Measurements from ENCODE around the gene RSPH9.
A peak's percentile ranks its signal among the peaks of the same experiment; 100 is the strongest.
"Not testable (repeated sequence)": the region's sequence is repeated elsewhere in the genome, so short reads cannot be mapped to it uniquely, and the experiment has no call there.

Gene RSPH9

GRCh38 chr6:43636308-43636659 is 8.6 kb upstream of the RSPH9 start:
- Mint-ChIP-seq H3K4me3 (peak overlapping the region; percentile 94 to 99), H3K9me3 (no peaks in the 10 kb centered on the region), H3K4me1 (peaks cover 26 to 43% of the 10 kb centered on the region in 2 donors), H3K36me3 (peaks cover 20 to 30% of the 10 kb centered on the region in 2 donors), H3K27me3 (no peaks in the 10 kb centered on the region), H3K27ac (peak overlapping the region; percentile 94)
- ATAC-seq (replicated peaks) = peak; percentile 17 to 22
- DNase-seq = no peak

DNA sequence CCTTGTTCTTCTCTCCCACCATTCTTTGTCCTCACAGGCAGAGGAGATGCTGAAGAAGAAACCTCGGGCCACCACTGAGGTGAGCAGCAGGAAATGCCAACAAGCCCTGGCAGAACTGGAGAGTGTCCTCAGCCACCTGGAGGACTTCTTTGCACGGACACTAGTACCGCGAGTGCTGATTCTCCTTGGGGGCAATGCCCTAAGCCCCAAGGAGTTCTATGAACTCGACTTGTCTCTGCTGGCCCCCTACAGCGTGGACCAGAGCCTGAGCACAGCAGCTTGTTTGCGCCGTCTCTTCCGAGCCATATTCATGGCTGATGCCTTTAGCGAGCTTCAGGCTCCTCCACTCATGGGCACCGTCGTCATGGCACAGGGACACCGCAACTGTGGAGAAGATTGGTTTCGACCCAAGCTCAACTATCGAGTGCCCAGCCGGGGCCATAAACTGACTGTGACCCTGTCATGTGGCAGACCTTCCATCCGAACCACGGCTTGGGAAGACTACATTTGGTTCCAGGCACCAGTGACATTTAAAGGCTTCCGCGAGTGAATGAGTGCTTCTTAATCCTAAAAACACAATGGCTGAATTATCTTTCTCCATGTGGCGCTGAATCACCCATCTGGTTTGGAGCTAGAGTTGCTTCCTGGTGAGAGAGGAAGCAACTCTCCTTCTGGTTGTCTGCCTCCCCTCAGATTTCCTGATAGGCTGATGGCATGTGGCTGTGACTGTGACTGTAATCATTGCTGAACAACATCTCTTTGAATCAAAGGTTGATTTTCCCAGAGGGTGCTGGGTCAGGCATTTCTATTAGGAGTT is 4.6 kb upstream of the RSPH9 start:
- peaks cover 25 to 39% of the 10 kb centered on the region in 2 donors for H3K4me1 Mint-ChIP-seq
- H3K4me3 Mint-ChIP-seq = no peak overlapping the region
- DNase-seq (no peak), ATAC-seq (replicated peaks) (no peak)
- H3K27me3 Mint-ChIP-seq = no peaks in the 10 kb centered on the region
- no peaks in the 10 kb centered on the region for H3K9me3 Mint-ChIP-seq
- H3K36me3 Mint-ChIP-seq = peaks cover 23 to 41% of the 10 kb centered on the region in 2 donors
- no peak overlapping the region for H3K27ac Mint-ChIP-seq

GRCh38 chr6:43645613-43645964 is 753 bp downstream of the RSPH9 start:
- DNase-seq = no peak
- ATAC-seq (replicated peaks) = peak; percentile 20 to 31
- Mint-ChIP-seq H3K27ac (peak overlapping the region; percentile 25), H3K4me1 (peaks cover 7 to 10% of the 10 kb centered on the region in 2 donors), H3K27me3 (no peaks in the 10 kb centered on the region), H3K36me3 (peaks cover 8 to 13% of the 10 kb centered on the region in 2 donors), H3K4me3 (peak overlapping the region; percentile 82 to 88), H3K9me3 (no peaks in the 10 kb centered on the region)

- Mint-ChIP-seq H3K27ac (no peak overlapping the region), H3K36me3 (peaks cover 0 to 5% of the 10 kb centered on the region in 2 donors), H3K9me3 (no peaks in the 10 kb centered on the region), H3K4me3 (no peak overlapping the region), H3K27me3 (no peaks in the 10 kb centered on the region), H3K4me1 (peaks cover 4 to 10% of the 10 kb centered on the region in 2 donors)
- DNase-seq (no peak), ATAC-seq (replicated peaks) (no peak)
Observed at GRCh38 chr6:43647613-43648012, 2.8 kb downstream of the RSPH9 start.

- no peak for ATAC-seq (replicated peaks)
- Mint-ChIP-seq H3K27ac (no peak overlapping the region), H3K9me3 (no peaks in the 10 kb centered on the region), H3K4me3 (no peak overlapping the region), H3K27me3 (no peaks in the 10 kb centered on the region), H3K4me1 (peaks cover 4 to 10% of the 10 kb centered on the region in 2 donors), H3K36me3 (no peaks in the 10 kb centered on the region)
- no peak for DNase-seq
Observed at GRCh38 chr6:43648248-43648647, 3.4 kb downstream of the RSPH9 start.

GRCh38 chr6:43652822-43653221 is 8.0 kb downstream of the RSPH9 start:
- ATAC-seq (replicated peaks); H3K4me3 Mint-ChIP-seq; H3K9me3 Mint-ChIP-seq; H3K36me3 Mint-ChIP-seq; H3K27me3 Mint-ChIP-seq; DNase-seq; H3K4me1 Mint-ChIP-seq; H3K27ac Mint-ChIP-seq: not testable (repeated sequence)

DNA sequence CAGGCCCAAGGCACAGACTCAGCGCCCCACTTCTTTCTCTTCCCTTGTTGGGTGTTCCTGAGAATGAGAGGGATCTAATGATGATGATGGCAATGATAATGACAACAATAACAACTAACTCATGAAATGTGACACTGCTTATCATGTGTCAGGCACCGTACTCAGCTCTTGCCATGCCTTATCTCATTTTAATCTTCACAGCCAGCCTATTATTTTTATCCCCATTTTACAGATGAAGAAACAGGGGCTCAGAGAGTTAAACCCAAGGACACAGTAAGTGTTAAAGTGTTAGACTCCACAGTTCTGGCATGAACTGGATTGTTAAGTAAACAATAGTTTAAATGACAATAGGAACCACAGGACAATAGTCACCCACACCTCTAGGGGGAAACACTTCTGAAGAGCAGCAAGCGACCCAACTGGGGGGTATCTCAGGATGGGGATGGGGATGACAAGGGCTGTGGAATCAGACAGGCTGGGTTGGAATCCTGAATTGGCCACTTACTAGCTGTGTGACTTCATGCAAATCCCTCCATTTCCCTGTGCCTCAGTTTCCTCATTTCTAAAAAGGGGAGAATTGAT is 12.5 kb downstream of the RSPH9 start:
- H3K27me3 Mint-ChIP-seq = peaks cover 4 to 15% of the 10 kb centered on the region in 2 donors
- no peaks in the 10 kb centered on the region for H3K4me1 Mint-ChIP-seq
- ATAC-seq (replicated peaks) = no peak
- no peak overlapping the region for H3K27ac Mint-ChIP-seq
- H3K36me3 Mint-ChIP-seq = no peaks in the 10 kb centered on the region
- no peaks in the 10 kb centered on the region for H3K9me3 Mint-ChIP-seq
- no peak for DNase-seq
- no peak overlapping the region for H3K4me3 Mint-ChIP-seq

DNA sequence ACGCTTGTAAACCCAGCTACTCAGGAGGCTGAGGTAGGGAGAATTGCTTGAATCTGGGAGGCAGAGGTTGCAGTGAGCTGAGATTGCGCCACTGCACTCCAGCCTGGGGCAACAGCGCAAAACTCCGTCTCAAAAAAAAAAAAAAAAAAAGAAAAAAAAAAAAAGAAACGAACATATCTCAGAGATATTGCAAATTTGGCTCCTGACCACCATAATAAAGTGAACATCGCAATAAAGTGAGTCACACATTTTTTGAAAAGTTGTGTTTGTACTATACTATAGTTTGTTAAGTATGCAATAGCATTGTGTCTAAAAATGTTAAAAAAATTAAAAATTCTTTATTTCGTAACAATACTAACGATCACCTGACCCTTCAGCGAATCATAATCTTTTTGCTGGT is 13.3 kb downstream of the RSPH9 start:
- no peaks in the 10 kb centered on the region for H3K4me1 Mint-ChIP-seq
- DNase-seq = no peak
- ATAC-seq (replicated peaks) = no peak
- H3K27ac Mint-ChIP-seq = no peak overlapping the region
- H3K27me3 Mint-ChIP-seq = peaks cover 4 to 15% of the 10 kb centered on the region in 2 donors
- no peak overlapping the region for H3K4me3 Mint-ChIP-seq
- no peaks in the 10 kb centered on the region for H3K36me3 Mint-ChIP-seq
- no peaks in the 10 kb centered on the region for H3K9me3 Mint-ChIP-seq

DNA sequence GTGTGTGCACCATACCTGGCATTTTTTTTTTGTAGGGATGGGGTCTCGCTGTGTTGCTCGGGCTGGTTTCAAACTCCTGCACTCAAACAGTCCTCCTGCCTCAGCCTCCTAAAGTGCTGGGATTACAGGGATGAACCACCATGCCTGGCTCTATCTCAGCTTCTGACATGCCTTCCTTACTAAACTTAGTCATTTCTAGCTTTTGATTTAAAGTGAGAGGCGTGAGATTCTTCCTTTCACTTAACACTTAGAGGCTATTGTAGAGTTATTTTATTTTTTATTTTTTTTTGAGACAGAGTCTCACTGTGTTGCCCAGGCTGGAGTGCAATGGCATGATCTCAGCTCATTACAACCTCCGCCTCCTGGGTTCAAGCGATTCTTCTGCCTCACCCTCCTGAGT is 18.1 kb downstream of the RSPH9 start:
- ATAC-seq (replicated peaks); DNase-seq; H3K27me3 Mint-ChIP-seq; H3K9me3 Mint-ChIP-seq; H3K27ac Mint-ChIP-seq; H3K36me3 Mint-ChIP-seq; H3K4me3 Mint-ChIP-seq: not testable (repeated sequence)
- H3K4me1 Mint-ChIP-seq = peaks cover 11 to 12% of the 10 kb centered on the region in 2 donors

DNA sequence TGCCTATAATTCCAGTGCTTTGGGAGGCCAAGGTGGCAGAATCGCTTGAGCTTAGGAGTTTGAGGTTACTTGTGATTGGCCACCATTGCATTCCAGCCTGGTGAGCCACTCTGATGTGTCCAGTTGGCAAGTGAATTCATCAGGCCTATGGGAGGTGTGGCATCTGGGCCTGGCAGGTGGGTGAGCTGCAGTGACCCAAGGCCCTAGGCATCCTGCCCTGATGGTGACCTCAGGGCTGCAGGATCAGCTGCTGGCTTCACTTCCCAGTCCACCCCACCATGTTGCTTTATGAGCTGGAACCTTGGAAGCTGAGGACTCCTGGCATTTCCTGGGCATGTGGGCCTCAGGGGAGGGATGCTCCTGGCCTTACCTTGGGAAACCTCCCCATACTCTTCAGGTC is 20.5 kb downstream of the RSPH9 start:
- ATAC-seq (replicated peaks) (no peak), DNase-seq (no peak)
- Mint-ChIP-seq H3K9me3 (no peaks in the 10 kb centered on the region), H3K27me3 (no peaks in the 10 kb centered on the region), H3K36me3 (peaks cover 2 to 3% of the 10 kb centered on the region in 2 donors), H3K4me1 (peaks cover 17 to 27% of the 10 kb centered on the region in 2 donors), H3K4me3 (no peak overlapping the region), H3K27ac (peak overlapping the region; percentile 54)

- Mint-ChIP-seq H3K36me3 (peaks cover 6 to 9% of the 10 kb centered on the region in 2 donors), H3K4me3 (no peak overlapping the region), H3K9me3 (no peaks in the 10 kb centered on the region), H3K27ac (no peak overlapping the region), H3K27me3 (no peaks in the 10 kb centered on the region), H3K4me1 (peaks cover 18 to 28% of the 10 kb centered on the region in 2 donors)
- DNase-seq (no peak), ATAC-seq (replicated peaks) (no peak)
Observed at GRCh38 chr6:43666196-43666920, 21.5 kb downstream of the RSPH9 start.

- Mint-ChIP-seq H3K36me3 (peaks cover 15 to 18% of the 10 kb centered on the region in 2 donors), H3K4me3 (peak overlapping the region; percentile 31 to 44), H3K27ac (peak overlapping the region; percentile 78), H3K4me1 (peaks cover 18 to 34% of the 10 kb centered on the region in 2 donors), H3K9me3 (no peaks in the 10 kb centered on the region), H3K27me3 (no peaks in the 10 kb centered on the region)
- peak; percentile 65 to 75 for ATAC-seq (replicated peaks)
- peak; percentile 57 for DNase-seq
Observed at GRCh38 chr6:43667245-43668150, 22.7 kb downstream of the RSPH9 start.

DNA sequence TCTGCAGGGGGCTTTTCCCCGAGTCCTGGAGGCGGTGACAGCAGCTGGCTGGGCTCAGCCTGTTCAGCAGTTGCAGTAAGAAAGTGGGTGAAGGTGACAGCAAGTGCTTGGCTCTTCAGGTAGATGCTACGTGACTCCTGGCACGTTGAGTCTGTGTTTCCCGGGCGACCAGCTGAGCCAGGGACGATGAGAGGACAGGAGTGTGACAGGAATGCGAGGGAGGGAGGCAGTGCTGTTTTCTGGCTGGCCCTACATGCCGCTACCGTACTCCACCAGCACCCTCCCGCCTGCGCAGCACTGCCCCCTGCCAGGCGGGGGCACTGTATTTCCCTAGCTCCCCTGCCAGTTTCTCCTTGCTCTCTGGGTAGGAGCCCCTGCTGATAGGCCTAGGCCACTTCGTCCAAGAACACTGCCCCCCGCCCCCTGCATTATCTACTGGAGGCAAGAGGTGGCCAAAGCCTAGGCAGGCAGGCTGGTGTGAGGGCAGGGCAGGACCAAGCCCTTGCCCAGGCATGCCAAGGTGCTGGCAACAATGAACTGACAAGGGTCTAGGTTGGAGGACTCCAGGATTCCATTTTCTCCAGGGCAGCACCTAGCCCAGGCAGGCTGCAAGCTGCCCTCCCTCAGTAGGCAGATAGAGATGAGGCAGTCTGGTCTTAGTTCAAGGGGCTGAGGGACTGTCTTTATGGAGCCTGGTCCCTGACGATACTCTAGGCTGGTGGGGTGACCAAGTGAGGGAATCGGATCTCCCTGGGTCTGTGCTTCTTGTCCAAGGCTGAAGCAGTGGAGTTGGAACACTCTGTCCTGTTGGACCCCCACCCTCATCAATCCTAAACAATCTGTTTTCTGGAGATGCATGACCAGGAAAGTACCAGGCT is 23.6 kb downstream of the RSPH9 start:
- Mint-ChIP-seq H3K27me3 (no peaks in the 10 kb centered on the region), H3K4me1 (peaks cover 18 to 34% of the 10 kb centered on the region in 2 donors), H3K9me3 (no peaks in the 10 kb centered on the region), H3K27ac (peak overlapping the region; percentile 69), H3K4me3 (peak overlapping the region in 1 of 2 donors; percentile 35), H3K36me3 (peaks cover 22 to 26% of the 10 kb centered on the region in 2 donors)
- DNase-seq (no peak), ATAC-seq (replicated peaks) (peak; percentile 59 to 63)

All from stimulated activated naive B cell treated with anti-CD40 and anti-IgM and Interleukin-4, amounts not matched to agents 10 μg/mL and 1 μg/mL and 100 μg/mL, for 72 hours (primary cell).